HG03354 (cell line): ENCODE data around the gene MAP2.

Experiments used
- ATAC-seq: cut with Tn5 transposase; IDR thresholded peaks from one replicate; pipeline ENCODE4 v1.9.1; 2021; ENCODE audit warnings: mild to moderate bottlenecking; ENCODE audit not compliant: unreplicated experiment, poor library complexity, severe bottlenecking

The MAP2 gene

DNA sequence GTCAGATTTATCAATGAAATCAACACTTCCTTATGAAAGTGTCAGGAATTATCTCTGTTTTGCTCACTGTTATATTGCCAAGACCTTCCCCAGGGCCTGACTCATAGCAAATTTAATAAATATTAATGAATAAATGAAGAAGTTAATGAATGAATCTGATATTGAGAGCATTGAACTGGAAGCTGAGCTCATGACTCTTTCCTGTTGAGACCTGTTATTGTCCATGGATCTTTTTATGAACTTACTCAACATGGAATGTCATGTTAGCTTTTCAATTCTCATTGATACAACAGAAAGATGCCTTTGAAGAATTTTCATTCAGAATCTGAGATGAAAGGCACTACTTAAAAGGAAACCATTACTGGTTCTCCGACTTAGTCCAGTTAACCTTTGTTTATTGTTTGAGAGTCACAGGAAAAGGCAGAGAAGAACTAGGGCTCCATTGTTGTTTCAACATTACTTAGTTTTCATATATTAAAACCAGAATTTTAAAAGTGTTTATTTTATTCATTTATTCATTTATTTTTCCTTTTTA, 257.4 kb downstream of the MAP2 start:
- ATAC-seq: no peak

DNA sequence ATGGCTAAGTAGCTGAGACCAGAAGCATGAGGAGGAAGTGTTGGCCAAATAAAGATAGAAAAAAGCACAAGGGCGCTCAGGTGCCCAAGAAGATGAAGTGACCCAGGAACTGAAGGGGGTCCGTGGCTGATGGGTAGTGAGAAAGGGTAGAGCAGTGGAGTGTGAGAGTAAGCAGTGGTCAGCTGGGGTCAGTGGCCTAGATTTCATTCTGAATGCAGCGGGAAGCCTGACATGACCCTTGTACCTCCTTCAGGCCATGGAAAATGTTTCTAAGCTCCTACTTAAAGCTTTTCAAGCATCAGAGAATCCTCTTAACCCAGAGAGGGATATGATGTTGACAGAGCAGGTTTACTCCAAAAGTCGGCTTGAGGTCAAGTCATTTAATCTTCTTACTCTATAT, 258.8 kb downstream of the MAP2 start:
- ATAC-seq: no peak

DNA sequence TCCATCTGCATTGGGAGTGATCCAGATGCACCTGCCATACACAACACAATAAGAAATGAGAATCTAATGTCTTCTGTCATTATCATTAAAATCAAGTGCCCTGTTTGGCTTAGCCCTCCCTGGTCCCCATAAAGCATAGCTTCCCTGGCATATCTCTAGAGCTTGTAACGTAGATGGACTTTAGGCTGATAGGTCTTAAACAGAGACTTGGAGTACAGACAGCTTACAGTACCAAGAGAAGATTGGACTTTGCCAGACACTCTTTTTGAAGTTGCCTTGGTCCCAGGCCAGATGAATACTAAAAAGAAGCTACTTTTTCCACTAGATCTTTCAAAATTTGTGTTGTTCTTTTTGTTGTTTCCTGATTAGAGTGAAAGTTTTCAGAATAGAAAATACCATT, 261.5 kb downstream of the MAP2 start:
- no peak for ATAC-seq

DNA sequence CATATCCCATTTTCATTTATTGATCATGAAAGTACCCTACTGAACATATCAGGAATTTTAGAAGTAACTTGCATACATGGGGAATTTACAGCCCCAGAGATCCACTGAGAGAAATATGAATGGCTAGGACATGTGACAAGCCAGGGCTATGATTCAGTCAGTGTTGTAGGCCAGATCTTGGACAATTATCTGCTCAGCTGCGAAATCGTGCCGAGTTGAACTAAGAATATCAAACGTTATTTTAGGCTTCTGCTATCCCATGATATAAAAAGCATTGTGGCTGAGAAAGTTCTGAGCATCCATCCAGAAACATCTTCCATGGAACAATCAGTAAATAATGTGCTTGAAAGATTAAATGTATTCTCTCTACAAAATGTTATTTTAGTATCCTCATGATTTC, 262.1 kb downstream of the MAP2 start:
- no peak for ATAC-seq

DNA sequence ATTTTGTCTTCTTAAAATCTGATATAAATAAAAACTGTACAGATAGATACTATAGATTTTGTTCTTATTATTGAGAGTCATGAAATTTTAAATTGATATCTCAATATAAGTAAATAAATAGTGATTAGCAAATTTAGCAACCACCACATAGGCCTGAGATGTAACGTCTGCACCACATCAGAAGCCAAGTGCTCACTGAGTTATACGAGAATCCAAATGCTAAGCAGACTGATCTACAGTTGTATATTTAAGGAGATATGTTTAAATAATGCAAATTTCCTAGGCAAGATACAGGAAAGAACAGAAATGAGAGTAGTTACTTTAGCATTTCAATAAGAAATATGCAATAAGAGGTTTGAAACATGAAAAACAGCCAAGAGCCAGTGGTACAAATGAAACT, 262.6 kb downstream of the MAP2 start:
- no peak for ATAC-seq

DNA sequence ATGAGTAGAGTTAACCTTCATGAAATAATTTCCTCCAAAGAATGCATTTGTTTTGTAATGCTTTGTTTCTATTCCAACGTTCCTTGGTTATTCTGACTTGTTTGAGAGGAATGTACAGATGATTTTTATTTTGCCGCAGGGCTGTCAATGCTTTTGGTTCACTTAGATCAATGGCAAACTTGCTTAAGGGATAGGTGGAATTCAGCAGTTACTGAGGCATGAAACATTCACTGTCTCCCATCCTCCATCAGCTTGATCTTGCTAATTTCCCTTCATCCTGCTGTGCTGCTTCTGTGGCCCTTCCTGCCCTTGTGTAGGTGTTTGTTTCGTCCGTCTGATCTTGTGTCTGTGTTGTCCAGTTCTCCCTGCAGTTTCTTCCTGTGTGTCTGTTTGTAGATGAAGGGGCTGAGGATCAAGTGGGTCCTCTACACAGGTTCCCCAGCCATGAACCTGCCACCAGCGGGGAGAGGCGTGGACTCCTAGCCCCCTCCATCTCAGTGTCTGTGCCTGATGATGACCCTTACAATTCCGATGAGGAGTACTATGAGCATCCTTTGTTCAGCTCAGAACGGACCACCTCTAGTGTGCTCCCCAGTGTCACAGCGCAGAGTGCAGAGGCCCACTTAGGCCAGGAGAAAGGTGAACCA, 263.6 kb downstream of the MAP2 start:
- no peak for ATAC-seq

DNA sequence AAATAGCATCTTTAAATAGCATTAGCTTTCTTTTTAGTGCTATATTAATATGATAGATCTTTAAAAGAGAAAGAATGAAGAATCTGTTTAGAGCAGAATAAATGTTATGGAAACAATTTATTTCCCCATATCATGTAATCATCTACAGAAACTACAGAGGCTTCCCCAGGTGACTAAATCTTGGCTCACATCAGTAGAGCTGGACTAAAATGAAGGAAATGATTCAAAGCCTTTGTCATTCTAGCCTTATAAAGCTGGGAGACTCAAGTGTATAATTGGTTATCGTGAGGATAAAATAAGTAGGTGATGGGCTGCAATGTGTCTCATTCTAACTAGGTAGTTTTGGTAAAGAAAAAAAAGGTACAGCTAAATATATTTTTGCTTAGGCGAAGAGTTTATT, 264.5 kb downstream of the MAP2 start:
- ATAC-seq: no peak

DNA sequence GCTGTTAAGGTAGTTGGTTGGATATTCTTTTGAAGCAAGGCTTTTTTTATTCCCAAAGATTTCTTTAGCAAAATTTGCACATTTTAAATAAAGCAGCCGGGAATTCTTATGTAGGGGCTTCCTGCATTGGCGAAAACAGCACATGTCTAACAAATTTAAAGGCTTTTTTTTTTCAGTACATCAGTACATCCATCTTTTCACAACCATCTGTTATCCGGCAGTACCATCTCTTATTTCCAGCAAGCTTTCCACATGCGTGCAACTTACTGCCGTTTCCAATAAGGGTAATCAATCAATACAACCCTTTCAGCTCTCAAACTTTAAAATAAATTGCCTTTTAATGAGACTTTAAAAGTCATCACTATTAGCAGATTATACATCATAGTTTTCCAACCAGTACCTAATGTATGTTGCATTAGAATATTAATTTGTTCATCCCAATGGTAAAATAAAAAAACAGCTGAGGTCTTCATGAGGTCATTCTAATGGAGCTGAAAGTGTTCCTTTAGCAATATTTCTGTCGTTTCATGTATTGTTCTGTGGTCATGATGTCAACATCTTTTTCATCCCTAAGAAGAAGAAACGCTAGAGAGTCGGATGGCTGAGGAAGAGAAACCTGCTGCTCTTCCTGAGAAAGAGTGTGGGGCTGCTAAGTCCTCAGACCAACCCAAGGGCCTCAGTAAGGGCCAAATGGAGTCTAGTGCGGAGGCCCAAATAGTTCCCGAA, 266.3 kb downstream of the MAP2 start:
- ATAC-seq: no peak

DNA sequence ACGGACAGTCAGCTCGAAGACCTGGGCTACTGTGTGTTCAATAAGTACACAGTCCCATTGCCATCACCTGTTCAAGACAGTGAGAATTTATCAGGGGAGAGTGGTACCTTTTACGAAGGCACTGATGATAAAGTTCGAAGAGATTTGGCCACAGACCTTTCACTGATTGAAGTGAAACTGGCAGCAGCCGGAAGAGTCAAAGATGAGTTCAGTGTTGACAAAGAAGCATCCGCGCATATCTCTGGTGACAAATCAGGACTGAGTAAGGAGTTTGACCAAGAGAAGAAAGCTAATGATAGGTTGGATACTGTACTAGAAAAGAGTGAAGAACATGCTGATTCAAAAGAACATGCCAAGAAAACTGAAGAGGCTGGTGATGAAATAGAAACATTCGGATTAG, 270.9 kb downstream of the MAP2 start:
- ATAC-seq: no peak

DNA sequence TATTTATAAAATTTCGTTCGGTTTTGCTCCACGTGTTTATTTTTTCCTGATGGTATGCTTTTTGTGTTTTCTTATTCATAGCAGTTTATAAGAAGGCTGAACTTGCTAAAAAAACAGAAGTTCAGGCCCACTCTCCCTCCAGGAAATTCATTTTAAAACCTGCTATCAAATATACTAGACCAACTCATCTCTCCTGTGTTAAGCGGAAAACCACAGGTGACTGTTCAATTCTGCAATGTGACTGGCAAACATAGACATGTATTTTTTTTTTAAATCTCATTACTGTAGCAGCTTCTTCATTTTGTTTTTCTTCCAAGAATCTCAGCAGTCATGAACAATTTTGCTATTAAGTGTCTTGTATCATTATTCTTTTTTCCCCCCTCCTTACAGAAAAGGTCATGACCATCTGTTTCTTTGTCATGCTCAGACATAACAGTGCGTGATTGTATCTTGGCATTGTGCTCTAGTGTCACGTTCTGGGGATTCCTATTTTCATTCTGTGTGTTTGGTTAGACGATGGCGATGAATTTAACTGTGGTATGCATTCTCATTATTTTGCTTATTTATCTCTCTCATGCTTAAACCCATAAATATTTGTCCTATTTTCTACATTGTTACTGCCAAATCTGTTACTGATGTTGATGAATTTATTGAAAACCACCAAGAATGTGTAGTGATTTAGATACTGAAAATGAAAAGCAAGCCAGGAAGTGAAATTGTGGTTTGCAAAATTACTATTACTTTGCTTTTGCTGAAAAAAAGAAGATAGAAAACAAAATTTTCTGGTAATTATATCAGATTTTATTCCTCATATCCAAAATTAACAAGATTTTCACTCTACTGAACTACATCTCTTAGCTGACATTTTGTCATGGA, 273.2 kb downstream of the MAP2 start:
- peak; percentile 65 for ATAC-seq

DNA sequence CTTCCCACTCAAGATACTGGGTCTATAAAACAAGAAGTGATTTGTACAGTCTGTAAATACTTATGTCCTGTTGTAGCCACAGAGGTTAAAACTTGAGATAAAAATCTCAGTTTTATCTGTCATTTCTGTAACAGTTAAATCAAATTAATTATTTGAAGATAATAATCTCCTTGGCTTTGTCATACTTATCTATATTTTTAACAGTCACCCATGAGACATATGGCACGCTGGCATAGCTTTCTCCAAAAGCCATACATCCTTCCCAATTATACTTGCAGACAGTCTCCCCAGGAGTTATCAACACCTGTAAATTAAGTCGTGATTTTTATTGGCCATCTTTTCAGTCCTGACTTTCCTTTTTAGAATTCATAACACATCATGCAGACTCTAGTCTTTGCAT, 278.9 kb downstream of the MAP2 start:
- no peak for ATAC-seq

DNA sequence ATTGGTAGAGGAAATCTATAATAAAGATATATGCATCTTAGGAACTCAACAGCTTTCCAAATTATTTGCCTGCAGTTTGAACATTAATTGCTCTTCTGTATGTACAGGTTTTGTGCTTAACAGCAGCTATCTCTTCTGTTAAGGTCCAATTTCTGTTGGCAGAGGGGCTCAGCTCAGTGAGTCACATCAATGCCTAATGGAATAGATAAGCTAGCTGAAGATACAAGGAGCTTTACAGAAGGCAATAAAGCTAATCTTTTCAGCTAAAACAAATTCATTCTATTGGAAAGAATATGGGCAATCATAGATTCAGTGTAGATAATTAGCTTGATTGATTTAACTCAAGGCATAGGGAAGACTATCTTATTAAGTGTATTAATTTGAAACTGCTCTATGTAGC, 289.4 kb downstream of the MAP2 start:
- ATAC-seq: no peak

DNA sequence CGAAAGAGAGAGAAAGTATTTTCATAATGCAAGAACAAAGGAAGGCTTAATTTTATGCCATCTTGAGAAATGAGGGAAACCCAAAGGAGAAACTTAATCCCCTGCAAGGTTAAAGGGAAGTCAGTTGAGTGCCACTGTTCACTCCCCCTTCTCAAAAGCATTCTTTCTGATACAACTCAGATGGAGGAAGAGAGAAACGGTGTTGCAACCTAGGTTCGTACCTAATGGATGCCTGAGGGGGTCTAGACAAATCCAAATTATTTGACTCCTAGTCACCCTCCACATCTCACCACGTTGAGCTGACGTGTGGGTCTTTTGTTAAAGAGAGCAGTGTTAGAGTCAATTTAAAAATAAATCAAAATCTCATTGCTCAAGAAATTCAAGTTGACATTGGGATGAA, 295.2 kb downstream of the MAP2 start:
- no peak for ATAC-seq

DNA sequence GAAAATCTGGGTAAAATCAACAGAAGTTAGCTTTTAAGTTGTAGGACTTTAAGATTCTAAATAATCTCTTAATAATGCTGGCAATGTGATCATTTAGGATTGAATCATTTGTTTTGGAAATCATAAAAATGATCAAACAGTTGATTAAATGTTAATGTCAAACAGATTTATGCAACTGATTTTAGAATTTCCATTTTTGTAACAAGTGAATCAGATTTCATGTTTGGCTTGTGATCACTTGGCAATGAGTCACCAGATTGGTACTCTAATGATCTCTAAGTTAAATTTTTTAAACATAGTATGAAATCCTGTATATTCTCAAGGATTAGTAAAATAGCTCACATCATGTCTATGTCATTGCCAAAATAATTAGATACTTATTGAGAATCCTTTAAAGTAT, 297.6 kb downstream of the MAP2 start:
- ATAC-seq: no peak

DNA sequence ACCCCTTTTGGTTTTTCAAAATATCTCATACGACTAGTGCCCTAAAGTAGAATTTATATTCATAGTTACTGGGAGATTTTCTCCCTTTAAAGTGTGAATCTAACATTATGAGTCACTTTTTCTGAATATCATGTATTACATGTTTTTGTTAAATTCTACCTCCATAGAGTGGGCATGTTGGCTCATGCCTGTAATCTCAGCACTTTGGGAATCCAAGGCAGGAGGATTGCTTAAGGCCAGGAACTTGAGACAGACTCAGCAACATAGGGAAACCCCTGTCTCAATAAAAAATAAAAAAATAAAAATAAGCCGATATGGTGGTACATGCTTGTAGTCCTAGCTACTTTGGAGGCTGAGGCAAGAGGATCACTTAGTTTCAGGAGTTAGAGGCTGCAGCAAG, 302.5 kb downstream of the MAP2 start:
- no peak for ATAC-seq

DNA sequence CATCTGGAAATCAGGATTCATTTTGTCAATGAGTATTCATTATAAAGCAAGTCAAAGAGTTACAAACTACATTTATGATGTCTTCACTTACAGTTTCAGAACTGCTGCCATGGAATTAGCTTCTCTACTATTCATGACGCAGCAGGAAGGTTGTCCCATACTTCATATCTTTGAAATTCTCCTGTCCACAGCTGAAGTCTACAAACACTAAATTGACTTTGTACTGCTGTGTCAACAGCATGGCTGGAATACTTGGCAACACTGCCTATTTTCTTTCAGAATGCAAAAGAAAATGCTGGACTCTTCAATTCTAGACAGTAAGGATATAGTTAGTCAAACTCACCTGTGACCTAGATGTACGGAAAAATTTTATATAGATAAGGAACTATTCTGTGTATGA, 303.2 kb downstream of the MAP2 start:
- ATAC-seq: no peak

DNA sequence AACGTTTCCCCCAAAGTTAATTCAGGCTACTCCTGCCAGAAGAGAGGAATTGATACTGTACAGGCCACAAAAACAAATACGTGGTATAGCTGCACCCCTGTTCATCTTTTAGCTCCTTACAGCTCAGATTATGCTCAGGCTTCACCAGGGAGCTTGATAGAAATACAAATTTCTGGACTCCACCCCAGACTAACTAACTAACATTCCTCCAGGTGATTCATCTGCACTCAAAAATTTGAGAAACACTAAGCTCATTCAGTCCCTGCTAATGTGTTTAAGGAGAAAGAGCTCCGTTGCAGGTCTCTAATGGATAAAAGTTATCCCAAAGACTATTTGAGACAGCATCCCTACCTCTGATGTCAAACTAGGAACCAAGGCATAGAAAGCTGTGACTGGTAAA, 311.0 kb downstream of the MAP2 start:
- ATAC-seq: no peak

DNA sequence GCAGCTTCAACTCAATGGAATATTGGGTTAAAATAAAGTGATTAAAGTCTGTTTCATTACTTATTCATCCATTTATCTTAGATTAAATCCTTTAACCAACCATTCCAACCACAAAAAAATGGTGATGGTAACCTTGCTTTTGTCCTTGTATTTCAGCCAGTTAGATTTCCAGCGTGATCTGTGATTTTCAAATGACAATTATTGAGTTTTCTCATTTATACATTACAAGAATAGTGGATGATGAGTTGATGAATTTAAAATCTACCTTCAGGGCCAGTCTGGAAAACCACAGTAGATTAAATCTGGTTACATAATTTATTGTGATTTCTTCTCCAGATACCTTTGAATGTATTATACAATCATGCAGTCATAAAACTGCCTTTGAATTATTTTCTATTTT, 318.1 kb downstream of the MAP2 start:
- no peak for ATAC-seq

DNA sequence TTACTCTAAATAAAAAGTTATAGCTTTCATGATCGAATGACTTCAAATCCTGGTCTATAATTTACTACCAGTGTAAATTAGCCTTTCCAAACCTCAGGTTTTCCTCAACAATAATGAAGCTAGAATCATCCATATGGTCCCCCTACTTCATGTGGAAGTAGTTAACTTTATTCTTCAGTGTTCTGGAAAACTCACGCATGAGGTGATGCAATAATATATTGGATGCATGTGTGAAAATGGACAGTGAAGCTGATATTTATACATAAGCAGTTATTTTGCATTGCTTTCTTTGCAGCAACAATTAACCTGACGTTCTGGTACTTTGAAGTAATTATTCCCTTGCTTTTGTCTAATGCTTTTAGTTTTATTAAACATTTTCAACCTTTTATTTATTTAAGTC, 329.2 kb downstream of the MAP2 start:
- no peak for ATAC-seq

DNA sequence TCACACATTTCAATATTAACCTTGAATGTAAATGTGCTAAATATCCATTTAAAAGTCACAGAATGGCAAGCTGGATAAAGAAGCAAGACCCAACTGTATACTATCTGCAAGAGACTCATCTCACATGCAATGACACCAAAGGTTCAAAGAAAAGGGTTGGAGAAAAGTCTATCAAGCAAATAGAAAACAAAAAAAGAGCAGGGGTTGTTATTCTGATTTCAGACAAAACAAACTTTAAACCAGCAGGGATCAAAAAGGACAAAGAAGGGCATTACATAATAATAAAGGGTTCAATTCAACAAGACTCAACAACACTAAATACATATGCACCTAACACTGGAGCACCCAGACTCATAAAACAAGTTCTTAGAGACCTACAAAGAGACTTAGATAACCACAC, 333.3 kb downstream of the MAP2 start:
- ATAC-seq: no peak

DNA sequence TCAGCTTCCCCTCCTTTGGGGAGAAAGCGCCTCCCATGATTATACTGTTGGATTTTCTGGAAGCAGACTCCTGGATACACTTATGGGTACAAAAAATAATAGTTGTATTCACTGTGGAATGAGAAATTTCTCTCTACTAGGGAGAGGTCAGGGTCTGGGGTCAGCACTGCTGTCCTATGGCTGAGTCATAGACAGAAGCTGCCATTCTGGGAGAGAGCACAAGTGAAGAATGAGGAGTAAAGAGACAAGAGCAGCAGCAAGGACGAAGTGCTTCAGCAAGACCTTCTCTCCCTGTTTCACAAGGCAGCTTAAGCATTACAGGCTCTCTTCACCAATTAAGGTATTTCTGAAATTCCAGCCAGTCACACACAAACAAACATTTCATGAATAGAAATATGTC, 337.7 kb downstream of the MAP2 start:
- ATAC-seq: no peak
